ENCODE results near the gene SELENOS.
A peak's percentile ranks its signal among the peaks of the same experiment; 100 is the strongest.

SELENOS gene

DNA sequence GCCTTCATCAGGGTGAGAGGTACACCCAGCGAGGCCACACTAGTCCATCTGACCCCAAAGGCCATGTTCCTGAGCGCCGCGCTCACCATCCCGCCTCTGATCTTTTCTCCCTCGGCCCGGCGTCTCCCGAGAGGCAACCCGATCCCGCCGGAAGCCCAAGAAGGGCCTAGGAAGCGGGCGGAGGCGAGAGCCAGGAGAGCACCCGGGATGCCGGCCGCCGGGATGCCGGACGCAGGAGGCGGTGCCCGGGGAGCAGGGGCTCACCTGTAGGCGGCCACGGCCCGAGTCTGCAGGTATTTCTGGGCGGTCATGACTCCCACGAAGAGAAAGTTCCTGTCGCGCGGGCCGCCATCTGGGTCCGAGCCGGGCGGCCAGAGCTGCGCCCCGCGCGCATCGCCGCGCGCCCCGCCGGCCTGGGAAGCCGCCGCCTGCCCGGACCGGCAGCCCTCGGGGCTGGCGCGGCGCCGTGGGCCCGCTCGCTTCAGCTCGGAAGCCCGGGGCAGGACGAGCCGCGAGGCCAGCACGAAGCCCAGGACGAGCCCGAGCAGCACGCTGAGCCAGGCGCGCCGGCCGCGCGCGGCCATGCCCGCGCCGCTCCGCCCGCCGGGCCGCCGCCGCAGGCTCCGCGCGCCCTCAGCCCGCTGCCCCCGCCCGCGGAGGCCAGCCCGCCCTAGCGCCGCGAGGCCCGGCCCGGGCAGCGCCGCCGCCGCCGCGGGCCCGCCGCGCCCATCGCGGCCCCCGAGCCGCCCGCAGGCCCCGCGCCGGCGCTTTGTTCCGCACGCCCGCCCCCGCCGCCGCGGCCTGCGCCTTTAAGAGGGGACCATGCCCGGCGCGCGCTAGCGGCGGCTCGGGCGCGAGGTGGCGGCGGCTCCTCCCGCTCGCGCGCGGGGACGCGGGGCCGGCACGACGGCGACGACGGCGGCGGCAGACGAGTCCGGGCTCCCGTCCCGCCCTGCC is 26.1 kb downstream of the SELENOS start:
- Mint-ChIP-seq H3K4me3 (peak overlapping the region; percentile 87), H3K27ac (peak overlapping the region; percentile 93 to 96), H3K4me1 (peaks cover 77% of the 10 kb centered on the region), H3K27me3 (no peaks in the 10 kb centered on the region), H3K9me3 (no peaks in the 10 kb centered on the region)
- DNase-seq (peak in 1 of 2 donors; percentile 21), ATAC-seq (peak; percentile 60)

DNA sequence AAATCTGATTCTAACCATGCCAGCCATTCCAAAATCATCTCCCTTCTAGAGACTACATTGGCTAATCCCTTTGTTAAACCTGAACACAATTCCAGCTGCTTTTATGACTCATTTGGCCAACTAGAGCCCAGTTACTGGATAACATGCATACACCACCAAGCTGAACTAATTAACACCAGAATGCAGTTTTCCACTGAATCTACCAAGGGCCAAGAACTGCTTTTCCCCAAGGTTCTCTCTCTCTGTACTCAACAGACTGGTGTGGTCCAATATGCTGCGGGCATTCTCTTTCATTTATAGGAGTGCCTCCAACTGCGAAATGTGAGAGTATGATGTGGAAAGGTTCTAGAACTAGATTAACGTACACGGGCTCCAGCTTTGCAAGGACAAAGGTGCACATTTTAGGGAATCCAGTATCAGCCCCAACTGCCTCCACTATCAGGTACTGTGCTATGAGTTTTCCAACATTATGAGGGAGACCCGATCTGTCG is 26.9 kb downstream of the SELENOS start:
- Mint-ChIP-seq H3K4me1 (peaks cover 77% of the 10 kb centered on the region), H3K9me3 (no peaks in the 10 kb centered on the region), H3K27me3 (no peaks in the 10 kb centered on the region), H3K4me3 (peak overlapping the region; percentile 77 to 87), H3K27ac (peak overlapping the region; percentile 88 to 96)
- DNase-seq (no peak), ATAC-seq (no peak)

DNA sequence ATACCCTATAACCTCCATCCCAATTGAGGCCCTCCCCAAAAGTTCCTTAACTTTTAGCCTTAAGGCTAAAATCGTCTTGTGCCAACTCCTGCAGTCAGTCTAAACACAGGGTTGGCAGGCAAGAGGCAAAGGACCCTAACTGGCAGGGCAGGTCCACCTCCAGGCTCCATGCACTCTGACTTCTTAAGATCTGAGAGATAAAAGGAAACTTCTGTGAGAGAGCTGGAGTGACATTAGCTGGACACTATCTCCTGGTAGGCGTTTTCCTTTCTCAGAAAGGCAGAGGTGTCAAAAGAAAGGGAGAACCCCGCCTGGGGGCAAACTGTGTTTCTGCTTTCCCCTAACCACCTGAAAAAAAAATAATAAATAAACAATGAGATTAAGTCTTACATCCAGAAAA is 29.0 kb downstream of the SELENOS start:
- no peaks in the 10 kb centered on the region for H3K27me3 Mint-ChIP-seq
- H3K9me3 Mint-ChIP-seq = no peaks in the 10 kb centered on the region
- H3K4me3 Mint-ChIP-seq = peak overlapping the region; percentile 71 to 76
- H3K27ac Mint-ChIP-seq = no peak overlapping the region
- ATAC-seq = no peak
- no peak for DNase-seq
- peaks cover 81% of the 10 kb centered on the region for H3K4me1 Mint-ChIP-seq

DNA sequence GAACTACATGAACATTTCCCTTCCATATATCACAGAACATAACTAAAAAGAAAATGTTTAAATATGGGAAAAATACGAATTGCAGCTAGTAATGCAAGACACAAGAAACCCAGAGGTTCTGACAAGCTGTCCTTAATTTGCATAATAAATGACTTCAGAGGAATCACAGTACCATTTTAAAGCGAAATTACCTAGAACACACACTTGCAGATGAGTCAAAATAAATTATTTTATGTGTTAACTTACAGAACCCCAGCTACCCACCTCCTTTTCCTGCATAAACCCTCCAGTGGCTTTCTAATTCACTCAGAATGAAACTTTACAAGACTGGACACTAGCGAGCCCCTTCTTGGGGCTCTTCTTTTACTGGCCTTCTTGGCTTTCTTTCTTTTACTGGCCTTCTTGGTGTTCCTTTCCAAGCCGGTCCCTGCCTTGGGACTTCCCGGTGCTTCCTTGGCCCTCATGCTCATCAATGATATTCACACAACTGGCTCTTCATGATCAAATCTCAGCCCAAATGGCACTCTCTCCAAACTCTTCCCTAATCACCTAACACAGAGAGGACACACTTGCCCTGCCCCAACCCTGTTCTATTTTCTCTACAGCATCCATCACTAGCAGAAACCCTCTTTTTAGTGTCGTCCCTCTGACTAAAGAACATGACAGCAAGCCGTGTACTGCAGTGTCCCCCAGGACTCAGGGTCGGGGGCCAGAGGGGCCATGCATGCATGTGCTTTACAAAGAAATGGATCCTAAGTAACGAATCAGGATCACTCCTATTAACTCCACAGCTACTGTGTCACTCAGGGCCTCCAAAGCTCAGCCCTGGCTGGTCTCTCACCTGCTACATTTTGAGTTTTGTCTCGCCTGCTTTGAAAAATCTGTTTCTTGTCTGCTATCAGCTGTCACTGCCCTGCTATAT is 30.2 kb downstream of the SELENOS start:
- peaks cover 85% of the 10 kb centered on the region for H3K4me1 Mint-ChIP-seq
- DNase-seq (no peak), ATAC-seq (peak; percentile 39)
- no peaks in the 10 kb centered on the region for H3K9me3 Mint-ChIP-seq
- peak overlapping the region; percentile 30 to 76 for H3K4me3 Mint-ChIP-seq
- H3K27me3 Mint-ChIP-seq = no peaks in the 10 kb centered on the region
- H3K27ac Mint-ChIP-seq = peak overlapping the region in 1 of 2 donors; percentile 80

DNA sequence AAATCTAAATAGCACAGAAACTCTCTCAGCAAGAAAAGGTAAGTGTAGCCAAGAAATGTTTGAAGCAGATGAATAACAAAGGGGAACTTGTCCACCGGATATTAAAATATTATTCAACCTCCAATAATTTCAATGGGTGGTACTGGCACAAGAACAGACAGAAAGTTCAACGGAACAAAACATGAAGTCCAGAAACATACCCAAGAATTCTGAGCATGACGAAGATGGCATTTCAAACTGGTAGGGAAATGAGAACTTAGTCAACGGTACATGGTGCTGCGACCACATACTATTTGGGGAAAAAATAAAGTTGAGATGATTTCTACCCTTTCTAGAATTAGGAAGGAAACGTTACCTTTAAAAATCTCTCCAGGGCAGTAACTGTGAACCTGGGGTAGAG is 30.9 kb downstream of the SELENOS start:
- peak overlapping the region in 1 of 2 donors; percentile 80 for H3K27ac Mint-ChIP-seq

DNA sequence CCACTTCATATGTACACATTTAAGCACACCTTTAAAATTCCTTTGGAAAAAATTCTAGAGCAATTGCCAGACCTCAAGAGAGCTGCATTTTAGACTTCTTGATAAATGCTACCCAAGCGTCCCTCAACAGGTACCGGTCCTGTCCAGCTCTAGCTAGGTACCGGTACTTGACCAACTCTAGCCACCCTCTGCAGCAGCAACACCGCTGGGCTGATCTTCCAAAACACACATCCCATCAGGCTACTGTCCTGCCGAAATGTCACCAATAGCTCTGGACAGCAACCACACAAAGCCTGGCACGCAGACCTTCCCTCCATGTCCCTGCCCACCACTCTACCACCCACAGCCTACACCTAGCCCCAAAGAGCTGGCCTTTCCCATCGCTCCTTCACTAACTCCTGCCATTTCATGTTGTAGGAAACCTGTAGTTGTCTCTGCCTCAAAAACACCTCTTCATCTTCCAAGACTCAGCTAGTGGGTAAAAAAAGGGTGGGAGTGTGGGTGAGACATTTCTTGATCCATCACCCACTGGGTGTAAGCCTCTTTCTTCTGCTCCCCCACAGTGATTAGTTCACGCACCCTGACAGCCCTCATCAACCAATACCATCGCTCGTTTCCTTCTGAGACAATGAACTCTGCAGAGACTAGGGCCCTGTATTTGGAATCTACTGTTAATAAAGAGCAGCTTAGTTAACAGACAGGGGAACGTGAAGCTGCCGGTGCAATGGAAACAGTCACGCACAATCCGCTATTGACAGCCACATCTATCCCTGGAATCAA is 32.2 kb downstream of the SELENOS start:
- ATAC-seq (no peak), DNase-seq (no peak)
- H3K27me3 Mint-ChIP-seq = no peaks in the 10 kb centered on the region
- H3K4me1 Mint-ChIP-seq = peaks cover 87% of the 10 kb centered on the region
- peak overlapping the region in 1 of 2 donors; percentile 42 for H3K27ac Mint-ChIP-seq
- H3K9me3 Mint-ChIP-seq = no peaks in the 10 kb centered on the region
- peak overlapping the region; percentile 76 for H3K4me3 Mint-ChIP-seq

More for the DNA sequence above, 30.9 kb downstream of the SELENOS start:
- Mint-ChIP-seq H3K9me3 (no peaks in the 10 kb centered on the region), H3K4me3 (peak overlapping the region; percentile 30 to 76), H3K27me3 (no peaks in the 10 kb centered on the region), H3K4me1 (peaks cover 89% of the 10 kb centered on the region)
- DNase-seq (no peak), ATAC-seq (no peak)

DNA sequence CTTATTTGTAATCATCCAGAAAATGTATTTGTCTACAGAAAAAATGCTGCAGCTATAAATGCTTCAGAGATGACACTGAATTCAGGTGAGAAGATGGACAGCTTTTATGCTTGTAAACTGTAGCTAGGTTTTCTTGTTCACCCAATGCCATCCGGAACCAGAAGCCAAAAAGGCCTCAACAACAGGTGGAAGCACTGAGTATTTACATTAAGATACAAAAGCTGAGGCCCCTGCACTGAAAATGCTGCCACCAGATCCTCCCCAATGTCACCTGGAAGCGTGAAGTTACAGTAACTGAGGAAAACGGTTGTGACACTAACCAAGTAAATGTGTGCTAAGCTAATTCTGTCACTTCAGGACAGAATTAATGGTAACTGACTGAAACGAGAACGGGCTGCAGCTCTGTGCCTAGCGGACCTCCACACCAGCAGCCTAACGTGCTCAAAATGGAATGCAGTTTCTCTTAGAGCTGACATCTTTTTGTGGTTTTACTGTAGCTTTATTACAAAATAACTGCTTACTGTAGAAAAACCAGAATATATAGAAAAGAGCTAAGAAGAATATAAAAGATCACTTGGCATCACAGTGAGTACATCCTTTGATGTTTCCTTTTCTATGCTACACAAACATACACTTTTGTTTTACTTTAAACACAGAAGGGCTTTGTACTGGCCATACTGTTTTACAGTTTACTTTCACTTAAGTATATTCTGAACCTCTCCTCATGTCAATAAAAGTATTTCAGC is 33.1 kb downstream of the SELENOS start:
- Mint-ChIP-seq H3K4me3 (peak overlapping the region; percentile 76), H3K27ac (peak overlapping the region in 1 of 2 donors; percentile 81), H3K27me3 (no peaks in the 10 kb centered on the region), H3K4me1 (peaks cover 87% of the 10 kb centered on the region), H3K9me3 (no peaks in the 10 kb centered on the region)
- no peak for ATAC-seq
- no peak for DNase-seq

DNA sequence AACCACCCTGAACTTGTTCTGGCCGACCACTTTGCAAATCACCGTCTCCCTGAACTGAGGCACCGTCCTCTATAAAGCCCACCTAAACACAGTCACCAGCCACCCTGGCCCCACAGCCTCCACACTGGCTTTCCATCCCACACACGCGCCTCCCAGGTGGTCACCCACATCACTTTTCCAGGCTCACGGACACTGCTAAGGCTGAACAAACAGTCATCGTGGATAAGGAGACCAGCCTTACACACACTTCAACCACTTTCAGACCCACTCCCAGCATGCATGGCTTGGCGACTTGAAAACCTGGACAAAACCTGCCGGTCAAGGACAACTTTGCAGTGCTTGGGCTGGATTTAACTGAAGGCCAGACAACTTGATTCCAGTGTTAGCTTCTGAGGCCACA is 33.9 kb downstream of the SELENOS start:
- Mint-ChIP-seq H3K27me3 (no peaks in the 10 kb centered on the region), H3K4me3 (peak overlapping the region; percentile 76), H3K9me3 (no peaks in the 10 kb centered on the region), H3K27ac (no peak overlapping the region), H3K4me1 (peaks cover 87% of the 10 kb centered on the region)
- no peak for DNase-seq
- ATAC-seq = no peak

DNA sequence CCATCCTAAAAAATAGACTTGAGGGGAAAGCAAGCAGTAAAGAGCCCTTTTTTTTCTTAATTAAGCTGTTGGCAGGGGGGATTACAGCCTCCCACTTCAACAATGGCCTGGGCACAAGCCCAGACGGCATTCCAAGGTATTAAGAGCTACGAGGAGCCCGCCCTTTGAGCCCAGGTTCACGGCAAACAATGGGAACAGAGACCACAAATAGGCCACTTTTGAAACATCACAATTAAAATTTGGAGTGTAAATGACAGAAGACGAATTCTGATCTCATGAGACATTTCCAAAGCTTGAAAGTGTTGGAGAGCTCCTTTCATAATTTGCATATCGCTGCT is 34.3 kb downstream of the SELENOS start:
- Mint-ChIP-seq H3K4me3 (peak overlapping the region; percentile 76 to 84), H3K4me1 (peaks cover 84% of the 10 kb centered on the region), H3K9me3 (no peaks in the 10 kb centered on the region), H3K27me3 (no peaks in the 10 kb centered on the region), H3K27ac (peak overlapping the region; percentile 88 to 91)
- DNase-seq (no peak), ATAC-seq (no peak)

DNA sequence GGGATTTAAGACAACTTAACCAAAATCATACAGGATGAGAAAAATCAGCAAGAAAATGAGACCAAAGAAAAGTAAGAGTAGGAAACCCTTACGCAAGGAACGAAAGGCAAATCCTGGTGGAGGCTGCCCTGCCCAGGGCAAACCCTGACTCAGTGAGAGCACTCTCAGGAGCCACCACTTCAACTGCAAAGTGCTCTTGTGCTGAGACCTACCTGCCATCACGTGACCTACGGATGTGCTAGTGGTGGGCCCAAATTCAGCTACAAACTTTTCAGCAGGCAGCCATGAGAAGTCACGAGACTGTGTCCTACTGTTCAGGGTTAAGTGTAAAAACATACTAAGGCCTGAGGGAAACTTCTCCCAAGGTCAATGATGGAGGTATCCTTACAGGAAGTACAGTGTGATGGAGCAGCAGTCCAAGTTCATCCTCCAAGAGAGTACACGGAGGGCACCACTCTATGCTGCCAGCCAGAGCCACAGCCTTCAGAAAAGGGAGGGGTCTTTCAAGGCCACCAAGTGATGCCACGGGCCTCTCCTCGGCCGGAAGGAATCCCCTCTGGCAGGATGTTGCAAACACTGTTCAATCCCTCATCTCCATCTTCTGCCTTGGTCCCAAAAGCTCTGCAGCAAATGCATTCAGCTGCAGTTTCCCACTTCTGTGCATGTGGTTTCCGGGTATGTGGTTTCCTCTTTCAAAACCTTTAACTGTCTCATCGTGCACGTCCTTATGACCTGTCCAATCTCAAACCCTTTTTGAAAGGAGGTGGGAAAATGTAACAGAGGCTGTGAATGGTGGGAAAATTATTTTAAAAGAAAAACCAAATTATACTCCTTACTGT is 34.9 kb downstream of the SELENOS start:
- DNase-seq (peak; percentile 34 to 69), ATAC-seq (peak; percentile 85)
- Mint-ChIP-seq H3K27me3 (no peaks in the 10 kb centered on the region), H3K4me3 (peak overlapping the region; percentile 76 to 84), H3K9me3 (no peaks in the 10 kb centered on the region), H3K4me1 (peaks cover 81% of the 10 kb centered on the region), H3K27ac (peak overlapping the region; percentile 88 to 91)

DNA sequence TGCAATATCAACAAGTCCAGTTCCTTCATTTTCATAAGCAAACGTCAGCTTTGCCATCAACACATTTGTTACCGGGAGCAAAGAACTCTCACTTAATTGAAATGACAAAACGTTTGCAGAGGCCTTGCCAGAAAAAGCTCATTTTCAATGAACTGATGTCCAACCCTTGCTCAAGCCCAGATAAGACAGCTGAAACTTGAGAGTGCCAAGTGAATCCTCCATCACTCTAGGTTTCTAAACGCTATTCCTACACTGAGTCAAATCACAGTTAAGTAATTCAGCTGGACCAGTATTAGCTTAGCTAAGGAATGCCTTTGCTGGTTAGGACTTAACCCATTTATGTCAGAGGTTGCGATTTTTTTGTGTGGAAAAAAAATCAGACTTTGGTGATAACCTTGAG is 36.9 kb downstream of the SELENOS start:
- DNase-seq (no peak), ATAC-seq (no peak)
- Mint-ChIP-seq H3K27ac (no peak overlapping the region), H3K27me3 (no peaks in the 10 kb centered on the region), H3K9me3 (no peaks in the 10 kb centered on the region), H3K4me3 (peak overlapping the region in 1 of 2 donors; percentile 64), H3K4me1 (peaks cover 81% of the 10 kb centered on the region)

DNA sequence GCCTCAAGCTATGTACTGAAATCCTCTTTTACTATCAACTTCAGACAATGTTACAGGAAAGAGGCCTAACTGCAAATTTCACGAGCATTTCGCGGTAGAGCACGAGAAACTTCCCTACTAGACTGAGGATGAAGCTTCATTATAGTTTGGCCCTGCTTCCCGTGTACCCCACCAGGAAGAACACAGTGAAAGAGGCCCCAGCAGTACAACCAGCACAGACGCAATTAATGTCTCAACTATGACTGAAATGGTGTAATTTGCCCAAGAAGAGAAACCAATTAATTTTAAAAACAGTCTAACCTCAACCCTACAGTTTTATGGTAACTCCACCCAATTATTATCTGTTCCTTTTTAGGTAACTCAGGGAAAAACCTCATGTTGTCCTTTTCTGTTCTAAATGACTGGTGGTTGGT is 37.6 kb downstream of the SELENOS start:
- no peaks in the 10 kb centered on the region for H3K9me3 Mint-ChIP-seq
- ATAC-seq = peak; percentile 71
- H3K27me3 Mint-ChIP-seq = no peaks in the 10 kb centered on the region
- H3K4me1 Mint-ChIP-seq = peaks cover 81% of the 10 kb centered on the region
- peak overlapping the region; percentile 62 to 64 for H3K4me3 Mint-ChIP-seq
- DNase-seq = peak in 1 of 2 donors; percentile 34
- peak overlapping the region; percentile 82 to 91 for H3K27ac Mint-ChIP-seq

DNA sequence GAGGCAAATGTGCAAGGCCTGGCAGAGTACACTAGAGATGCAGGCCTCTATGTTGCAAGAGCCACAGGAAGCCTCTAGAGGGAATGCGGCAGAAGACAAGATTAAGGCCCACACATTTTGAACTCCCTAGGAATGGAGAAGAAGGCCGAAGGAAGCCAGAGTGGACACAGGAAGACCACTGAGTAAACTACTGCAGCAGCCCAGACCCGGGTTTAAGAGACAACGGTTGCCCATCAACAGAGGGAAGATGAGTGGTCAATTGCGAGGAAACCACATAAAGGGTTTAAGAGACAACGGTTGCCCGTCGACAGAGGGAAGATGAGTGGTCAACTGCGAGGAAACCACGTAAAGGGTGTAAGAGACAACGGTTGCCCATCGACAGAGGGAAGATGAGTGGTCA is 40.0 kb downstream of the SELENOS start:
- H3K4me1 Mint-ChIP-seq = peaks cover 80% of the 10 kb centered on the region
- no peaks in the 10 kb centered on the region for H3K27me3 Mint-ChIP-seq
- no peak overlapping the region for H3K4me3 Mint-ChIP-seq
- DNase-seq = no peak
- ATAC-seq = no peak
- H3K27ac Mint-ChIP-seq = no peak overlapping the region
- H3K9me3 Mint-ChIP-seq = no peaks in the 10 kb centered on the region

All from stimulated activated naive CD8-positive, alpha-beta T cell treated with anti-CD3 and anti-CD28 coated beads, Interleukin-15, amount 100 ng/mL, for 72 hours (primary cell).